Heart left ventricle (tissue), 16 donors: Measurements from ENCODE around the gene ATP9B. TPM values are rescaled to one million over a fixed set of nuclear protein-coding genes. Genes with fewer than 3 reads are reported as not detected.

ENCODE experiments used
- ATAC-seq, 4 donors: fragments of 200-7000 bp; cut with Tn5 transposase; one replicate each; pipeline ENCODE4 v1.9.1; 2020 to 2022; ENCODE audit warnings: moderate library complexity in 4 of 4, mild to moderate bottlenecking in 3 of 4, moderate number of reproducible peaks in 1 of 4
- DNase-seq, 5 donors: peaks; one replicate each; pipeline ENCODE4 v3.0.0-alpha.2; 2020
- H3K27ac ChIP-seq, 12 donors: fragments of 200-600 bp; sonication (generic) in 4 of 12; one replicate each; pipeline versions ENCODE4 v1.5.0 to v1.8.0; 2016 to 2022; ENCODE audit warnings: mild to moderate bottlenecking in 2 of 12
- H3K27me3 ChIP-seq, 9 donors: fragments of 200-600 bp; sonication (generic) in 2 of 9; one replicate each; pipeline versions ENCODE4 v1.5.1 to v1.8.0; 2016 to 2022; ENCODE audit warnings: mild to moderate bottlenecking in 3 of 9
- H3K36me3 ChIP-seq, 9 donors: fragments of 200-600 bp; sonication (generic) in 2 of 9; one replicate each; pipeline versions ENCODE4 v1.5.0 to v1.8.0; 2018 to 2022; ENCODE audit warnings: mild to moderate bottlenecking in 2 of 9
- H3K4me1 ChIP-seq, 12 donors: fragments of 200-600 bp; sonication (generic) in 4 of 12; one replicate each; pipeline versions ENCODE4 v1.5.0 to v1.8.0; 2016 to 2022; ENCODE audit warnings: mild to moderate bottlenecking in 3 of 12
- H3K4me3 ChIP-seq, 12 donors: fragments of 200-600 bp; sonication (generic) in 4 of 12; one replicate each; pipeline versions ENCODE4 v1.5.0 to v1.8.0; 2017 to 2022; ENCODE audit warnings: mild to moderate bottlenecking in 9 of 12, moderate library complexity in 4 of 12
- H3K9me3 ChIP-seq, 12 donors: fragments of 200-600 bp; sonication (generic) in 4 of 12; one replicate each; pipeline versions ENCODE4 v1.5.0 to v1.8.0; 2016 to 2022; ENCODE audit warnings: mild to moderate bottlenecking in 1 of 12
- POLR2A ChIP-seq, 2 donors: fragments of 450-650 bp; IDR thresholded peaks; one replicate each; pipeline ENCODE4 v1.6.1; 2017; ENCODE audit warnings: antibody characterized with exemption in 2 of 2, mild to moderate bottlenecking in 2 of 2, moderate library complexity in 2 of 2
- WGBS, 4 donors: extraction: QIAGEN DNeasy Blood & Tissue Kit in 2 of 4; methylation state at CpG; one replicate each; pipeline versions ENCODE4 v1.1.5 to v1.1.7; 2013 to 2018; 5-methylcytosine and 5-hydroxymethylcytosine counted together
- intact Hi-C, 10 donors: fragments of 100-400 bp; cut with DNase I; formaldehyde crosslinking; loops; one replicate each; pipeline versions ENCODE4 v1.11.1 to v1.14.2; 2022
- polyA plus RNA-seq, 2 donors: library from polyadenylated mRNA; stranded (reverse); fragments of 200-250 nt; gene quantifications; one replicate each; pipeline ENCODE4 v1.2.3, GENCODE V29; 2013
- total RNA-seq, 9 donors: library from RNA; depleted of rRNA in 2 of 9; stranded (reverse); fragments of >200 nt in 2 of 9; fragmentation: NEBNext Ultra II Directional in 3 of 9; extraction: Animal tissue kit (Norgen Biotek cat#: 25700) in 3 of 9; gene quantifications; one replicate each; pipeline versions ENCODE4 v1.1.0 to v1.2.4, GENCODE V29; 2016 to 2023
- TF ChIP-seq, protein P1 (sequence below), 12 donors: fragments of 200-600 bp; sonication (generic) in 4 of 12; IDR thresholded peaks; one replicate each; pipeline versions ENCODE4 v1.5.0 to v1.8.0; 2018 to 2022; ENCODE audit warnings: antibody characterized with exemption in 12 of 12, mild to moderate bottlenecking in 5 of 12
- donor health status: ischemic (EF 13 %, LVEDD 7.1; RV severe dilation, severe dysfunction).
- donor health status: healthy with polysubstance abuse.
- donor health status: DM: no; HTN: yes; CAD: no.
- donor health status: DM: no; HTN: no; CAD: no.
- donor health status: ischemic (EF 25% LVEDD 6.9; RV normal size, moderate dysfunction).
- donor health status: ischemic (EF 25% LVEDD 5.7; RV mildly dilated, moderate dysfunction).
- donor health status: healthy.
- donor health status: DM: yes; HTN: yes; CAD: no.
- donor health status: ischemic (EF 35%, LVEDD 5.7; RV mildly dilated, moderate dysfunction).
- donor health status: nonischemic (EF 11% LVEDD 7.7; RV severe dilation, severe dysfunction).
- donor health status: DM: yes; HTN: yes; CAD: no.
- donor health status: PGD.
- donor health status: ischemic (EF 29% LVEDD 5.4; RV normal size, mild dysfunction).
- donor health status: nonischemic (EF 23%, LVEDD 6.1; RV moderate dilation, normal function).

Gene ATP9B
- total and polyA plus RNA-seq, 11 donors = 7.4 to 23.9 (median 12.8) TPM

- intact Hi-C loops = no loop called here
- Histone ChIP-seq H3K36me3 (no peaks in the 10 kb centered on the region), H3K4me1 (no peaks in the 10 kb centered on the region), H3K27ac (no peak overlapping the region), H3K27me3 (no peaks in the 10 kb centered on the region), H3K9me3 (peaks cover 0 to 30% (median 0%) of the 10 kb centered on the region in 12 donors), H3K4me3 (no peak overlapping the region)
- ATAC-seq (no peak), DNase-seq (no peak)
- TF ChIP-seq, protein P1, sequence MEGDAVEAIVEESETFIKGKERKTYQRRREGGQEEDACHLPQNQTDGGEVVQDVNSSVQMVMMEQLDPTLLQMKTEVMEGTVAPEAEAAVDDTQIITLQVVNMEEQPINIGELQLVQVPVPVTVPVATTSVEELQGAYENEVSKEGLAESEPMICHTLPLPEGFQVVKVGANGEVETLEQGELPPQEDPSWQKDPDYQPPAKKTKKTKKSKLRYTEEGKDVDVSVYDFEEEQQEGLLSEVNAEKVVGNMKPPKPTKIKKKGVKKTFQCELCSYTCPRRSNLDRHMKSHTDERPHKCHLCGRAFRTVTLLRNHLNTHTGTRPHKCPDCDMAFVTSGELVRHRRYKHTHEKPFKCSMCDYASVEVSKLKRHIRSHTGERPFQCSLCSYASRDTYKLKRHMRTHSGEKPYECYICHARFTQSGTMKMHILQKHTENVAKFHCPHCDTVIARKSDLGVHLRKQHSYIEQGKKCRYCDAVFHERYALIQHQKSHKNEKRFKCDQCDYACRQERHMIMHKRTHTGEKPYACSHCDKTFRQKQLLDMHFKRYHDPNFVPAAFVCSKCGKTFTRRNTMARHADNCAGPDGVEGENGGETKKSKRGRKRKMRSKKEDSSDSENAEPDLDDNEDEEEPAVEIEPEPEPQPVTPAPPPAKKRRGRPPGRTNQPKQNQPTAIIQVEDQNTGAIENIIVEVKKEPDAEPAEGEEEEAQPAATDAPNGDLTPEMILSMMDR (IDR thresholded peaks at IDR 0.05) = no peak
- TF ChIP-seq POLR2A (IDR thresholded peaks at IDR 0.05) = no peak
- WGBS, 4 donors = 16 to 30% (median 24%) methylated on average over 5 of the region's 5 CpGs
Measured at GRCh38 chr18:79026491-79026890, 42.7 kb upstream of the ATP9B start.

DNA sequence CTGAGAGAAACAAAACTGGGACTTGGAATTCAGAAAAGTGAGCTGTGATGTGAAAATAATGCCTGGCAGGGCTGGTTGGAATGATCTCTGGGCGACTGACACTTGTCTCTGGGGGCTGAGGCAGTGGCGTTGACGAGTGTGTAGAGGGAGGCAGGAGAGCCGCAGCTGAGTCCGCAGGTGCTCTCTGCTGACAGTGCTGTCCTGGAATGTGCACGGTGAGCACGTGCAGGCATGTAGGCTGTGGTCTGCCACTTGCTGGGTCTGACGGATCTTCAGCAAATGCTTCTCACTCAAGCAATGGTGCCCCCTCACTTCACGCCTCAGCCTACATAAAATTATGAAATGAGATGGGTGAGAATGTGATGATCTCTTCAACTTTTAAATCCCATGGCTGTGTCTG lies 38.5 kb upstream of the ATP9B start:
- Histone ChIP-seq H3K9me3 (peaks cover 0 to 27% (median 0%) of the 10 kb centered on the region in 12 donors), H3K36me3 (no peaks in the 10 kb centered on the region), H3K27ac (no peak overlapping the region), H3K27me3 (no peaks in the 10 kb centered on the region), H3K4me3 (no peak overlapping the region), H3K4me1 (no peaks in the 10 kb centered on the region)
- no peak for TF ChIP-seq POLR2A (IDR thresholded peaks at IDR 0.05)
- 61 to 72% (median 64%) methylated on average over 9 of the region's 9 CpGs for WGBS, 4 donors
- DNase-seq (no peak), ATAC-seq (no peak)
- intact Hi-C loops = no loop called here

- no peaks in the 10 kb centered on the region for H3K36me3 ChIP-seq
- no peaks in the 10 kb centered on the region for H3K9me3 ChIP-seq
- 66 to 79% (median 71%) methylated on average over 5 of the region's 5 CpGs for WGBS, 4 donors
- H3K27ac ChIP-seq = no peak overlapping the region
- peaks cover 0 to 7% (median 0%) of the 10 kb centered on the region in 9 donors for H3K27me3 ChIP-seq
- H3K4me1 ChIP-seq = no peaks in the 10 kb centered on the region
- no peak for DNase-seq
- intact Hi-C loops = no loop called here
- ATAC-seq = no peak
- H3K4me3 ChIP-seq = no peak overlapping the region
- no peak for TF ChIP-seq POLR2A (IDR thresholded peaks at IDR 0.05)
- TF ChIP-seq, protein P1 (IDR thresholded peaks at IDR 0.05) = no peak
Measured at GRCh38 chr18:79042276-79042675, 26.9 kb upstream of the ATP9B start.

GRCh38 chr18:79043288-79043687 lies 25.9 kb upstream of the ATP9B start:
- intact Hi-C loops = no loop called here

More at GRCh38 chr18:79043288-79043687, 25.9 kb upstream of the ATP9B start:
- ATAC-seq (no peak), DNase-seq (no peak)
- Histone ChIP-seq H3K27me3 (peaks cover 0 to 7% (median 0%) of the 10 kb centered on the region in 9 donors), H3K4me1 (no peaks in the 10 kb centered on the region), H3K36me3 (no peaks in the 10 kb centered on the region), H3K27ac (no peak overlapping the region), H3K9me3 (no peaks in the 10 kb centered on the region), H3K4me3 (no peak overlapping the region)
- TF ChIP-seq, protein P1 (IDR thresholded peaks at IDR 0.05) = no peak
- WGBS, 4 donors = 88 to 98% (median 93%) methylated on average over 5 of the region's 5 CpGs
